ACC112 (cell line): Measurements from ENCODE around the gene PFN3.

Source experiments
- H2AFZ ChIP-seq: fragments of 200-600 bp; sonication (generic); one replicate; pipeline ENCODE4 v1.6.0; 2017; ENCODE audit warnings: antibody characterized with exemption, low read length; ENCODE audit not compliant: unreplicated experiment
- H3K27ac ChIP-seq: fragments of 200-600 bp; sonication (generic); 2 replicates; pipeline ENCODE4 v1.5.1; 2014; ENCODE audit warnings: low read depth, mild to moderate bottlenecking, antibody characterized with exemption, low read length, moderate library complexity
- H3K27me3 ChIP-seq: fragments of 200-600 bp; sonication (generic); 2 replicates; pipeline ENCODE4 v1.6.1; 2014; ENCODE audit warnings: mild to moderate bottlenecking, antibody characterized with exemption, low read length, moderate library complexity, mixed read lengths; ENCODE audit not compliant: insufficient read depth
- H3K36me3 ChIP-seq: fragments of 200-600 bp; sonication (generic); 2 replicates; pipeline ENCODE4 v1.6.1; 2016; ENCODE audit warnings: mild to moderate bottlenecking, antibody characterized with exemption, low read length, moderate library complexity, mixed read lengths; ENCODE audit not compliant: insufficient read depth
- H3K4me1 ChIP-seq: fragments of 200-600 bp; sonication (generic); one replicate; pipeline ENCODE4 v1.6.1; 2016; ENCODE audit warnings: low read length, mixed read lengths; ENCODE audit not compliant: insufficient read depth, unreplicated experiment, control insufficient read depth
- H3K4me3 ChIP-seq: fragments of 200-600 bp; sonication (generic); 2 replicates; pipeline ENCODE4 v1.5.1; 2014; ENCODE audit warnings: mild to moderate bottlenecking, low read depth, low read length
- H3K79me2 ChIP-seq: fragments of 200-600 bp; sonication (generic); one replicate; pipeline ENCODE4 v1.6.0; 2016; ENCODE audit warnings: low read length; ENCODE audit not compliant: control insufficient read depth, unreplicated experiment, insufficient read depth

The PFN3 gene

GRCh38 chr5:177370488-177371119 is 29.9 kb downstream of the PFN3 start:
- Histone ChIP-seq H3K27me3 (no peaks in the 10 kb centered on the region), H3K4me3 (no peak overlapping the region), H3K4me1 (peaks cover 20% of the 10 kb centered on the region), H2AFZ (no peak overlapping the region), H3K27ac (no peak overlapping the region), H3K79me2 (no peaks in the 10 kb centered on the region), H3K36me3 (no peaks in the 10 kb centered on the region)

GRCh38 chr5:177369645-177370440 is 30.6 kb downstream of the PFN3 start:
- no peaks in the 10 kb centered on the region for H3K27me3 ChIP-seq
- peaks cover 20% of the 10 kb centered on the region for H3K4me1 ChIP-seq
- no peak overlapping the region for H3K27ac ChIP-seq
- no peaks in the 10 kb centered on the region for H3K36me3 ChIP-seq
- H3K4me3 ChIP-seq: no peak overlapping the region
- no peak overlapping the region for H2AFZ ChIP-seq
- H3K79me2 ChIP-seq: no peaks in the 10 kb centered on the region

- no peaks in the 10 kb centered on the region for H3K36me3 ChIP-seq
- H3K79me2 ChIP-seq: no peaks in the 10 kb centered on the region
- H3K27ac ChIP-seq: no peak overlapping the region
- no peak overlapping the region for H2AFZ ChIP-seq
- peaks cover 26% of the 10 kb centered on the region for H3K4me1 ChIP-seq
- no peak overlapping the region for H3K4me3 ChIP-seq
- H3K27me3 ChIP-seq: no peaks in the 10 kb centered on the region
Measured at GRCh38 chr5:177368869-177369644, 31.4 kb downstream of the PFN3 start.

GRCh38 chr5:177367981-177368868 is 32.2 kb downstream of the PFN3 start:
- H3K4me3 ChIP-seq: peak overlapping the region; percentile 74
- H3K36me3 ChIP-seq: no peaks in the 10 kb centered on the region
- H2AFZ ChIP-seq: no peak overlapping the region
- H3K27ac ChIP-seq: no peak overlapping the region
- peaks cover 27% of the 10 kb centered on the region for H3K4me1 ChIP-seq
- no peaks in the 10 kb centered on the region for H3K27me3 ChIP-seq
- H3K79me2 ChIP-seq: no peaks in the 10 kb centered on the region

GRCh38 chr5:177367323-177367848 is 33.1 kb downstream of the PFN3 start:
- H3K27me3 ChIP-seq: no peaks in the 10 kb centered on the region
- peak overlapping the region; percentile 80 for H2AFZ ChIP-seq
- H3K4me3 ChIP-seq: peak overlapping the region; percentile 74
- no peak overlapping the region for H3K27ac ChIP-seq
- no peaks in the 10 kb centered on the region for H3K36me3 ChIP-seq
- H3K4me1 ChIP-seq: peaks cover 27% of the 10 kb centered on the region
- no peaks in the 10 kb centered on the region for H3K79me2 ChIP-seq

GRCh38 chr5:177366528-177367322 is 33.7 kb downstream of the PFN3 start:
- Histone ChIP-seq H3K36me3 (no peaks in the 10 kb centered on the region), H3K27ac (no peak overlapping the region), H3K79me2 (no peaks in the 10 kb centered on the region), H3K4me3 (peak overlapping the region; percentile 74), H3K27me3 (no peaks in the 10 kb centered on the region), H3K4me1 (peaks cover 22% of the 10 kb centered on the region), H2AFZ (peak overlapping the region; percentile 86)

- no peak overlapping the region for H3K27ac ChIP-seq
- peaks cover 19% of the 10 kb centered on the region for H3K4me1 ChIP-seq
- no peak overlapping the region for H2AFZ ChIP-seq
- H3K4me3 ChIP-seq: peak overlapping the region; percentile 74
- no peaks in the 10 kb centered on the region for H3K36me3 ChIP-seq
- H3K27me3 ChIP-seq: no peaks in the 10 kb centered on the region
- no peaks in the 10 kb centered on the region for H3K79me2 ChIP-seq
Measured at GRCh38 chr5:177365845-177366527, 34.5 kb downstream of the PFN3 start.

GRCh38 chr5:177364159-177364962 is 36.1 kb downstream of the PFN3 start:
- no peak overlapping the region for H3K27ac ChIP-seq
- no peak overlapping the region for H3K4me3 ChIP-seq
- H3K4me1 ChIP-seq: peaks cover 19% of the 10 kb centered on the region
- no peaks in the 10 kb centered on the region for H3K27me3 ChIP-seq
- H2AFZ ChIP-seq: no peak overlapping the region
- H3K36me3 ChIP-seq: no peaks in the 10 kb centered on the region
- no peaks in the 10 kb centered on the region for H3K79me2 ChIP-seq
